Endothelial cell of umbilical vein (primary cell): ENCODE measurements around the gene NPFFR1. TPM values are rescaled to one million over a fixed set of nuclear protein-coding genes. Genes with fewer than 3 reads are reported as not detected.

Experiments used
- BruUV-seq: library from RNA; stranded (reverse); fragments of 400-500 nt; replicated peaks from 2 replicates; lab custom pipeline; 2021; lab: Mats Ljungman, UMichigan
- CTCF ChIA-PET: fragments of 300-600, 350-600 bp; sonication (Branson Sonifier 250); formaldehyde crosslinking; loops from one replicate; lab custom pipeline; 2021; ENCODE audit warnings: antibody characterized with exemption, inconsistent platforms; lab: Charles Lee
- POLR2A ChIA-PET: fragments of 300-600, 350-600 bp; sonication (Branson Sonifier 250); formaldehyde crosslinking; loops from one replicate; lab custom pipeline; 2021; ENCODE audit warnings: antibody characterized with exemption, inconsistent platforms; lab: Charles Lee
- DNase-seq: peaks from one replicate; pipeline ENCODE4 v3.0.0-alpha.2; 2011; ENCODE audit warnings: low read depth, low spot score
- FAIRE-seq: peaks from 2 replicates; lab custom pipeline; 2011; peaks lifted over from hg19 to GRCh38; lab: Jason Lieb, UNC
- H2AFZ ChIP-seq: 2 replicates; pipeline ENCODE4 v1.6.0; 2012; ENCODE audit warnings: low read depth, low read length, control low read depth, inconsistent platforms
- H3K27ac ChIP-seq: 2 replicates; pipeline ENCODE4 v1.5.1; 2011; ENCODE audit warnings: low read depth, mild to moderate bottlenecking, control low read depth, low read length, moderate library complexity; ENCODE audit not compliant: insufficient read depth
- H3K27me3 ChIP-seq, 2 experiments: 2 replicates each; pipeline versions ENCODE4 v1.6.0 to v1.6.1; 2011; ENCODE audit warnings: low read length in 2 of 2, mixed read lengths in 1 of 2; ENCODE audit not compliant: control insufficient read depth in 2 of 2, insufficient read depth in 2 of 2
- H3K36me3 ChIP-seq, 2 experiments: 2 replicates in 1 of 2; 3 replicates in 1 of 2; pipeline ENCODE4 v1.5.1; 2011; ENCODE audit warnings: low read length in 2 of 2, mild to moderate bottlenecking in 1 of 2, moderate library complexity in 1 of 2; ENCODE audit not compliant: control insufficient read depth in 2 of 2, insufficient read depth in 2 of 2; ENCODE audit errors: extremely low read depth in 1 of 2
- H3K4me1 ChIP-seq: 3 replicates; pipeline ENCODE4 v1.5.1; 2011; ENCODE audit warnings: mild to moderate bottlenecking, low read length; ENCODE audit not compliant: control insufficient read depth, insufficient read depth; ENCODE audit errors: extremely low read depth
- H3K4me2 ChIP-seq: 2 replicates; pipeline ENCODE4 v1.6.1; 2011; ENCODE audit warnings: low read length, control low read depth, mixed read lengths; ENCODE audit not compliant: insufficient read depth
- H3K4me3 ChIP-seq, 3 experiments: fragments of 200-600 bp in 1 of 3; sonication (generic), shearing (Covaris generic) in 1 of 3; replicated peaks in 1 of 3; 2 replicates each; pipeline ENCODE4 v1.5.1; 2011 to 2016; ENCODE audit warnings: control low read depth in 3 of 3, low read length in 3 of 3, mild to moderate bottlenecking in 2 of 3, inconsistent platforms in 1 of 3, low read depth in 1 of 3, moderate library complexity in 1 of 3; ENCODE audit not compliant: insufficient read depth in 1 of 3
- H3K79me2 ChIP-seq: 2 replicates; pipeline ENCODE4 v1.6.0; 2012; ENCODE audit warnings: low read length, inconsistent platforms; ENCODE audit not compliant: control insufficient read depth, insufficient read depth
- H3K9ac ChIP-seq: replicated peaks from 2 replicates; pipeline ENCODE3; 2011; ENCODE audit warnings: low read length, control low read depth; ENCODE audit not compliant: insufficient read depth; ENCODE audit errors: extremely low read depth
- H3K9me1 ChIP-seq: replicated peaks from 3 replicates; pipeline ENCODE4 v1.6.0; 2011; ENCODE audit warnings: mild to moderate bottlenecking, low read length; ENCODE audit not compliant: control insufficient read depth, insufficient read depth; ENCODE audit errors: extremely low read depth
- H3K9me3 ChIP-seq: replicated peaks from 2 replicates; pipeline ENCODE4 v1.5.1; 2012; ENCODE audit warnings: low read length, inconsistent platforms; ENCODE audit not compliant: control insufficient read depth, insufficient read depth
- H4K20me1 ChIP-seq: replicated peaks from 2 replicates; pipeline ENCODE3; 2011; ENCODE audit warnings: mild to moderate bottlenecking, low read length; ENCODE audit not compliant: control insufficient read depth, insufficient read depth; ENCODE audit errors: extremely low read depth
- EZH2 ChIP-seq: IDR thresholded peaks from 2 replicates; pipeline ENCODE4 v1.6.1; 2012; ENCODE audit warnings: borderline replicate concordance, low read depth, mild to moderate bottlenecking, moderate library complexity, low read length, inconsistent platforms; ENCODE audit not compliant: severe bottlenecking
- FOS ChIP-seq: IDR thresholded peaks from 2 replicates; pipeline ENCODE4 v1.6.1; 2011; ENCODE audit warnings: mild to moderate bottlenecking, low read length, moderate library complexity, borderline replicate concordance; ENCODE audit not compliant: insufficient read depth
- GATA2 ChIP-seq: IDR thresholded peaks from 2 replicates; pipeline ENCODE4 v1.7.0; 2011; ENCODE audit warnings: low read depth, mild to moderate bottlenecking, moderate library complexity, mixed read lengths, low read length; ENCODE audit not compliant: insufficient read length, insufficient read depth
- JUN ChIP-seq: IDR thresholded peaks from 2 replicates; pipeline ENCODE4 v1.6.1; 2011; ENCODE audit warnings: borderline replicate concordance, low read depth; ENCODE audit not compliant: insufficient read length, insufficient read depth
- MAX ChIP-seq: IDR thresholded peaks from 2 replicates; pipeline ENCODE4 v1.6.1; 2011; ENCODE audit not compliant: insufficient read depth, insufficient read length
- MYC ChIP-seq: IDR thresholded peaks from one replicate; pipeline ENCODE4 v1.6.1; 2011; ENCODE audit warnings: mild to moderate bottlenecking, low read depth, low read length
- POLR2A ChIP-seq: IDR thresholded peaks from 2 replicates; pipeline ENCODE4 v1.6.1; 2012; ENCODE audit warnings: low read depth, mild to moderate bottlenecking, control low read depth, low read length
- POLR2AphosphoS5 ChIP-seq: IDR thresholded peaks from 2 replicates; pipeline ENCODE4 v1.6.1; 2012; ENCODE audit warnings: low read depth, mild to moderate bottlenecking, control low read depth, low read length, moderate library complexity; ENCODE audit not compliant: insufficient read depth
- dilution Hi-C: fragments of 300-500 bp; cut with MboI; formaldehyde crosslinking; loops from one replicate; pipeline ENCODE4 v1.15.0; 2019; ENCODE audit warnings: low sequenced_read_pairs; ENCODE audit not compliant: extremely low pct_ligation_motif_present
- intact Hi-C: fragments of 100-400 bp; cut with micrococcal nuclease; formaldehyde crosslinking; loops from one replicate; pipeline ENCODE4 v1.10.0; 2022
- polyA plus RNA-seq, 4 experiments: library from polyadenylated mRNA; depleted of rRNA in 3 of 4; stranded (reverse) in 3 of 4; unstranded in 1 of 4; fragments of >200 nt; gene quantifications; 2 replicates each; pipeline versions ENCODE4 v1.2.1 to v1.2.3, GENCODE V29; 2011 to 2012; ENCODE audit warnings: missing spikeins in 1 of 4
- total RNA-seq: library from RNA; stranded (reverse); gene quantifications from 2 replicates; pipeline ENCODE4 v1.2.3, GENCODE V29; 2021
- TF ChIP-seq, protein P1 (sequence below), 2 donors: IDR thresholded peaks; 1 replicate in 1 of 2; 2 replicates in 1 of 2; pipeline ENCODE4 v1.5.1; 2011; ENCODE audit warnings: low read length in 2 of 2, mild to moderate bottlenecking in 2 of 2, moderate library complexity in 2 of 2, control low read depth in 1 of 2, inconsistent platforms in 1 of 2, low read depth in 1 of 2; ENCODE audit not compliant: insufficient read depth in 1 of 2; ENCODE audit errors: extremely low read depth in 1 of 2

Gene NPFFR1
- total and polyA plus RNA-seq, 2 donors (not counting 3 experiments of a cell fraction or from before 2014, with no cell fraction given): not detected

DNA sequence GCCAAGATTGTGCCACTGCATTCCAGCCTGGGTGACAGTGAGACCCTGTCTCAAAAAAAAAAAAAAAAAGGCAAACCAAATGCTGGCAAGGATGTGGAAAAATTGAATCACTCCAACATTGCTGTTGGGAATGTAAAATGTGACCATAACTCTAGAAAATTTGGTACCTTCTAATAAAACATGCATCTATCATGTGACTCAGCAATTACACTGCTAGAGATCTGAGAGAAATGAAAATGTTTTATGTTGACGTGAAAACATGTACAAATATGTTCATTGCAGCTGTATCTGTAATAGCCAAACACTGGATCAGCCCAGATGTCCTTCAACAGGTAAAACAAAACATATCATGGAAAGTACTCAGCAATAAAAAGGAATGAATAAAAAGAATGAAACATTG is 82.7 kb downstream of the NPFFR1 start:
- H3K36me3 ChIP-seq: peaks cover 2 to 17% of the 10 kb centered on the region in 2 experiments
- CTCF ChIA-PET: interaction anchor here (2.8 kb wide), 1 partner anchor 55 kb away, joined by 11 read pairs; the partner anchor contains the start of gene TYSND1

DNA sequence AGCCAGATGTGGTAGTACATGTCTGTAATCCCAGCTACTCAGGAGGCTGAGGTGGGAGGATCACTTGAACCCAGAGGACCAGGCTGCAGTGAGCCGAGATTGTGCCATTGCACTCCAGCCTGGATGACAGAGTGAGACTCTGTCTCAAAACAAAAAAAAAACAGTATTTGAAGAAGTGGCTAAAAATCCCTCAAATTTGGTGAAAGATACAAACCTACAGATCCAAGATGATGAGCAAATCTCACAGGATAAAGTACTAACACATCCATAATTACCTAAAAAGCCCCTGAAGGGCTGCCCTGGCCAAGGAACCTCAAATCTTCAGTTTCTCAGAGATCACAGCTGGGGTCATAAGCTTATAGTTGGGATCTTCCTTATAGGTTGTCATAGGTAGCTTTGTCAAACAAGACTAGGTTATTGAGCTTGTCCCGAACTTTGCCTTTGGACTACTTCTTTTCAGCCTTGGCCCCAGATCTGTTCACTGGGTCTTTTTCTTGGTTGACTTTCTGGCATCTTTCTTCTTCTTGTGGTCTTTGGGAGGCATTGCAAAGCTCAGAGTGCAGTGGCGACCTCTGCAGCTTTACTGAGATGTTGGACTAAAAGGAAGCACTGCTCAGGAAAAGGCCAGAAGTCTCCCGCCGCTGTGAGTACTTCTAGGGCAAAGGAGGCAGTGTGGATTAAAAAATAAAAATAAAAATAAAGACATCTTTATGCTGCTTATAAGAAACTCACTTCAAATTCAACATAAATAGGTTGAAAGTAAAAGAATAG is 84.9 kb downstream of the NPFFR1 start:
- intact Hi-C loops: no loop called here
- Histone ChIP-seq H3K4me2 (no peak overlapping the region), H3K79me2 (no peaks in the 10 kb centered on the region), H3K27me3 (no peaks in the 10 kb centered on the region), H3K4me1 (no peaks in the 10 kb centered on the region), H3K4me3 (no peak overlapping the region), H2AFZ (no peak overlapping the region), H3K9me3 (no peaks in the 10 kb centered on the region), H3K9me1 (no peaks in the 10 kb centered on the region), H4K20me1 (no peaks in the 10 kb centered on the region), H3K36me3 (peaks cover 2 to 11% of the 10 kb centered on the region in 2 experiments), H3K27ac (no peak overlapping the region), H3K9ac (no peak overlapping the region)
- TF ChIP-seq POLR2A: no peak
- TF ChIP-seq, protein P1, sequence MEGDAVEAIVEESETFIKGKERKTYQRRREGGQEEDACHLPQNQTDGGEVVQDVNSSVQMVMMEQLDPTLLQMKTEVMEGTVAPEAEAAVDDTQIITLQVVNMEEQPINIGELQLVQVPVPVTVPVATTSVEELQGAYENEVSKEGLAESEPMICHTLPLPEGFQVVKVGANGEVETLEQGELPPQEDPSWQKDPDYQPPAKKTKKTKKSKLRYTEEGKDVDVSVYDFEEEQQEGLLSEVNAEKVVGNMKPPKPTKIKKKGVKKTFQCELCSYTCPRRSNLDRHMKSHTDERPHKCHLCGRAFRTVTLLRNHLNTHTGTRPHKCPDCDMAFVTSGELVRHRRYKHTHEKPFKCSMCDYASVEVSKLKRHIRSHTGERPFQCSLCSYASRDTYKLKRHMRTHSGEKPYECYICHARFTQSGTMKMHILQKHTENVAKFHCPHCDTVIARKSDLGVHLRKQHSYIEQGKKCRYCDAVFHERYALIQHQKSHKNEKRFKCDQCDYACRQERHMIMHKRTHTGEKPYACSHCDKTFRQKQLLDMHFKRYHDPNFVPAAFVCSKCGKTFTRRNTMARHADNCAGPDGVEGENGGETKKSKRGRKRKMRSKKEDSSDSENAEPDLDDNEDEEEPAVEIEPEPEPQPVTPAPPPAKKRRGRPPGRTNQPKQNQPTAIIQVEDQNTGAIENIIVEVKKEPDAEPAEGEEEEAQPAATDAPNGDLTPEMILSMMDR (IDR thresholded peaks at IDR 0.05; ENCODE audit: extremely low read depth in 1 of 2, insufficient read depth in 1 of 2, low read depth in 1 of 2, low read length in 2 of 2): no peak
- no peak for TF ChIP-seq JUN
- TF ChIP-seq MAX: no peak
- TF ChIP-seq FOS: no peak
- no peak for TF ChIP-seq GATA2
- no peak for TF ChIP-seq MYC
- TF ChIP-seq EZH2: no peak
- no peak for TF ChIP-seq POLR2AphosphoS5
- ChIA-PET POLR2A (no interaction called here), CTCF (interaction anchor here (1.2 to 2.8 kb wide), 6 partner anchors 11 to 83 kb away, joined by 3 to 11 read pairs (median 5); partner anchors contain the start of gene TYSND1)
- dilution Hi-C loops: no loop called here
- FAIRE-seq (no peak), DNase-seq (no peak)
- no TSS peak for BruUV-seq

More for the DNA sequence above, 82.7 kb downstream of the NPFFR1 start:
- Histone ChIP-seq H3K9ac (no peak overlapping the region), H3K27ac (no peak overlapping the region), H3K4me1 (no peaks in the 10 kb centered on the region), H3K79me2 (no peaks in the 10 kb centered on the region), H4K20me1 (no peaks in the 10 kb centered on the region), H2AFZ (no peak overlapping the region), H3K4me2 (no peak overlapping the region), H3K9me3 (no peaks in the 10 kb centered on the region), H3K27me3 (no peaks in the 10 kb centered on the region), H3K9me1 (no peaks in the 10 kb centered on the region), H3K4me3 (no peak overlapping the region)
- dilution Hi-C loops (no loop called here), intact Hi-C loops (loop anchor here (5.0 kb wide), 1 partner anchor 54 kb away; the partner anchor contains the start of gene TYSND1)
- POLR2A ChIA-PET: no interaction called here
- no TSS peak for BruUV-seq
- DNase-seq (no peak), FAIRE-seq (no peak)
- no peak for TF ChIP-seq POLR2AphosphoS5
- no peak for TF ChIP-seq MAX
- no peak for TF ChIP-seq FOS
- TF ChIP-seq POLR2A: no peak
